NCI-H2029 (cell line): ENCODE data around the gene PDLIM5.
"Not testable (repeated sequence)": the region's sequence is repeated elsewhere in the genome, so short reads cannot be mapped to it uniquely, and the experiment has no call there.

Experiments
- DNase-seq: peaks from one replicate; lab custom pipeline; 2025; lab: John Stamatoyannopoulos, UW

PDLIM5 gene

DNA sequence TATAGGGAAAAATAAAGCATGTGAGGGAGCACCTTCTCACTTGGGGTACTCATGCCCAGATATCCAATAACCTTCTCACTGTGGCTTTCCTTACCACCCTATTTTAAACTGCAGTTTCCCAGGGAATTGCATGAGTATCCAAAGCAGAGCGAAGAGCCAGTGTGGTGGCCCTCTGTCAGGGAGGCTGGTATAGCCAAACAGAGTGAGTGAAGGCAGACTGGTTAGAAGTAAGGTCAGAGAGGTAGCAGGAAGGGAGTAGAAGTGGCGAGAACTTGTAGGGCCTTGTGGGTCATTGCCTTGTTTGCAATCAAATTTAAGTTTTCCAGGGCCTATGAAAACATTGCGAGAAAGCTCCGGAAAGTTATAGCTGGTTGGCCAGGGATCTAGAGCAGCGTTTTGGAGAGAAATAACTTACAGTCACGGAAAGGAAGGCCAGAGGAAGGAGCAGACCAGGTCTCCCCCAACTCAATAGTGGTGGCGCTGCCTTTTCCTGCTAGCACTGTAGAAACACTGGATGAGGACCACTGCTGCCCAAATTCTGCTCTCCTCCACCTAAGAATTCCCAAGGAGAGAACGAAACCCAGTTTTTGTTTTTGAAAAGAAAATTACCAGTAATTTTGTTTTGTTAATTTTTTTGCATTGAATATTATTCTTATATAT, 77.2 kb downstream of the PDLIM5 start:
- DNase-seq, result no peak

DNA sequence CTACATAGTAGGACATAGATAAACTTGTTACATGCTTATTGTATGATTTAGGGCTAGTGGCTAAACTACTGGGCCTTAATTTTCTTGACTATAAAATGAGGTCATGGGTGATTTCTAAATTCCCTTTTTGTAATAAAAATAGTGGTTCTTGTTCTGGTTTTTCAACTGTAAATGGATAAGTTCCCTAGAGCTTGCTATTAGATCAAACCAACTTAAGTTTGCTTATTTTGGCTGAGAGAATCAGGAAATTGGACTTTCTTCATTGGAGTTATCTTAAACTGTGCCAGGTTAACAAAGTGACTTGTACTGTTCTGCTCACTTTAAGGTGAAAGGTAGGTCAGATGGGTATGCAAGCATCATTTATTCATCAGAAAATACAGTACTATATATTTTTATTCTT, 78.3 kb downstream of the PDLIM5 start:
- DNase-seq, result no peak

DNA sequence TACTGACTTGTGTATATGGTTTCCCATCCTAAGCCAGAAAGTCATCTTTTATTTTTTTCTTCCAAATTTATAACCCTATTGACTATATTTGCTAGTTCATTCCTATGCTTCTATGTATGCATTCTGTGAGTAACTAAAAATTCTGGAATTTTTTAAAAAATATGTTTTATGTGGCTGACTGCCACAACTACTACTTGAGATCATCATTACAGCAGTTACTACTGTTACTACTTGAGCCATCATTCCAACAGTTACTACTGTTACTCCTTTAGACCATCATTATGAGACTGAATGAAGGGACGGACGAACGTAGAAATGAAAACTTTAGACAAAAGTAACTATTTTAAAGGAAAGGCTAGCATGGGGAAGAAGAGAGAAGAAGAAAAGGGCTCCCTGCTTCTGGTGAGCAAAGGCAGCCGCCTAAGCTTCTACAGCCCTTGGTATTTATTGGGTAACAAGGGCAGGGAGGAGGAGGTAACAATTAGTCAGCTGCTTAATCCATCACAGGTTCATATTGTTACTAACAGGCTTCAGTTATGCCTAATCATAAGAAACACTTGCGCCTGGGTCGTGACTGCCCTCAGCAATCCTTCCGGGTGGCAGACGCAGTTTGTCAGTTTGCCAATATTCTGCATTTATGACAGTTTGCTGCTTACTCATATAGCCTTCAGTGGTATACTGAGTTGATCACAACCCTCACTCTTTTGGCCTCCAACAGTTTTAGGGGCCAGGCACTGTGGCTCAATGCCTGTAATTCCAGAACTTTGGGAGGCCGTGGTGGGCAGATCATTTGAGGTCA, 80.4 kb downstream of the PDLIM5 start:
- no peak for DNase-seq

DNA sequence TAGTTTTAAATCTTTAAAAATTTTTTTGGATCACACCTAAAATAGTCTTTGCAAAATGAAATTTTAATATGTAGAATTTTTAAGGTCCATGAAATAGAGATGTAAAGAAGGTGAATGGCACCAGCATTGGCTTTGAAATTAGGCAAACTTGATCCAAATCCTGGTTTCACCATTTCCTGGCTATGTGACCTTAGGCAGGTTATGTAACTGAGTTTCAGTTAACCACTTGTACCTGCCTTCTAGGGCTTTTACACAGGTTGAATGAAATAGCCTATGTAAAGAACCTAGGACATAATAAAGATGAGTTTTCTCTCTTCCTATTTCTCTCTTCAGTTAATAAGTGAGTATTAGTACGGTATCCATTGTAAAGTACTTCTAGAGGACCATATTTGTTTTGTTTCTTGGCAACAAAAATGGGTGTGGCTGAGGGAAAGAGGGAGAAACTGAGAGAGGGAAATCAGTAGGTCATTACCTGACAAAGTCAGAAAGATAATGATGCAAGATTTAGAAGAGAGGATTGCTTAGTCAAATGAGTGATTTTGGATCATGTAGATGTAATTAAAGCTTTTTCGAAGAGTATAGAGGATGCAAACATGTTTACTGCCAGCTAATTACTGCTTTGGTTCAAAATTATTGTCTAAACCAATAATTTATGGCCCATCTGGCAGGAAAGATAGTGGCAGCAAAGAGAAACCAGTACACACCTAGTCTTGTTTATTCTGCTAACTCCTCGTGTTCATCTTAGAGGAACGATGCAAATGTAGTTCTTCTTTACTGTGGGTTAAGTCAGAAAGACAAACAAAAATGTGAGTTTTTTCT, 81.9 kb downstream of the PDLIM5 start:
- DNase-seq, result no peak

DNA sequence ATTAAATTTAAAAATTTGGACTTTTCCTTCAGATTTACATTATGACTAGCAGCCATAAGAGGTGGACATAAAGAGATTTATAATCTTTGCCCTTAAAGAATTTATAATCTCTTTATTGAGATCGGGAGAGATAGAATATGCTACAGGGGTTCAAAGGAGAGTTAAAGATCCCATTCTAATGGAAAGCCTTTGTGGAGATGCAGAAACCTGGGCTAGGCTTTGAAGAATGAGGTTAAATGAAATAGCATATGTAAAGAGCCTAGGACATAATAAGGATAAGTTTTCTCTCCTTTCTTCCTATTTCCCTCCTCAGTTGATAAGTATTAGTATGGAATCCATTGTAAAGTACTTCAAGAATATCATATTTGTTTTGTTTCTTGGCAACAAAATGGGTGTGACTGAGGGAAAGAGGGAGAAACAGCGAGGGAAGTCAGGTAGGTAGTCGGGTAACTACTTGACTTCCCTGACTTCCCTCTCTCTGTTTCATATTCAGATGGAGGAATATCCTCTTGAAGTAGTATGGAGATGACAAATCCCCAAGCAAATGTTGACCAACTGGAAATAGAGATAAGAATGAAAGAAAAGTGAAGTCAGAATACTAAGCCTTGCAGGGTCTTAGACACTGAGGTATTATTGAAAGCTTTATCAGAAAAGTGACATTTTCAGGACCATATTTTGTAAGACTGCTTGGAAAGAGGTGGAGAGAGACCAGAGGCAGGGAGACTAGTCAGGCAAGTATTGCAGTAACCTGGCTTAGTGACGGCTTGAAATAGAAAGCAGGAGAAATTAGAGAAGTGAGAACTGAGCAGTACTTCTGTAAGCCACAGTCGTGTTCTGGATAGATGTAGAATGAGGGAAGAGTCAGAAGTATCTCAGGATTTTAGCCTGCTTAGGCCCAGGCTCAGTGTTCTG, 82.9 kb downstream of the PDLIM5 start:
- DNase-seq, result no peak

DNA sequence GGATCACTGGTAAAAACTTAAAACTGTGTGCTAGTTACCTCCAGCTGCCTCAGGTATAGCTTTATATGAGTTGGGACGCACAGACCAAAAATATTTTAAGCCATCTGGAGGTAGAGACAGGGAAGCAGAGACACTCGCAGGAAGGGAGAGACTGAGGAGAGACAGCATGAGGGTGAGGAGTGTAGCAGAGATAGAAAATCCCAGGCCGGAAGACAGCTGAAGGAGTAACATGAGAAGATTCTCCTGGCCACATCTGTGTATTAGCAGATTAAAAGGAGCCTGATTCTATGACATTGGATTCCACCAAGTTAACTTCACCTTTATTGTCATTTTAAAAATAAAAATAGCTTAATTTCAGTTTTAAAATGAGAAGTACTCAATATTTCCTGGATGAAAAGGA, 84.3 kb downstream of the PDLIM5 start:
- DNase-seq, result no peak

DNA sequence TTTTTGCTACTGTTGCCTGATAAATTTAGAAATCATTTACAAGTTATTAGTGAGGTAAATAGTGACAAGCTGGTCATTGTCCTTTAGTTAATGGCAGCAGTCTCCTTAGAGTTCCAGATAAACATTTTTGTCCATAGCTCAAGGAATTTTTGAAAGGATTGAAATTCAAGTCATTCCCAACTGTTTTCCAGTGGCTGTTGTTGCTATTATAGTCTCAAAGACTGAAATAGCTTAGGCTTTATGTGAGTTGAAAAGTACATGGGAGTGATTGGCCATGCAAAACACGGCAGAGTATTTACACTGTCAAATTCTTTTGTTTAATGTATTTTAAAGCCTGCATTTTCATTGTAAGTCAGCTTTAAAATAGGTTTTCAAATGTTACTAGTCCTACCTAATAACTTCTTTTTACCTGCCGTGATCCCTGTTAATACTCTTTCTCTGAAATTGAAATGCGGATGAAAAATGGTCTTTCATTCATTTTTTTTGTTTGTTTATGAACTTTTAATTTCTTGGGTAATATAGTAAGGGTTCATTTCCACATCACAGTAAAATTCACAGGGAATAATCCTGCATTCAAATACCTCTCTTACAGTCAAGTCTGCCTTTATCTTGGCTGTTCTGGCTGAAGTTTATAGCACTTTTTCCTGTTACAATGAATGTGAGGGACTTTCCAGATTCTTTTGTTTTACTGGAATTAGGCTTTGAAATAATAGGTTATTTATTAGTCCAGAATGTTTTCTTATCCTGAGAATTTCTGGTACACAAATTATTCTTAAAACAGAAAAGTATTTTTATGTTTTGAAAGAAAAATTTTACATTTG, 85.1 kb downstream of the PDLIM5 start:
- no peak for DNase-seq

DNA sequence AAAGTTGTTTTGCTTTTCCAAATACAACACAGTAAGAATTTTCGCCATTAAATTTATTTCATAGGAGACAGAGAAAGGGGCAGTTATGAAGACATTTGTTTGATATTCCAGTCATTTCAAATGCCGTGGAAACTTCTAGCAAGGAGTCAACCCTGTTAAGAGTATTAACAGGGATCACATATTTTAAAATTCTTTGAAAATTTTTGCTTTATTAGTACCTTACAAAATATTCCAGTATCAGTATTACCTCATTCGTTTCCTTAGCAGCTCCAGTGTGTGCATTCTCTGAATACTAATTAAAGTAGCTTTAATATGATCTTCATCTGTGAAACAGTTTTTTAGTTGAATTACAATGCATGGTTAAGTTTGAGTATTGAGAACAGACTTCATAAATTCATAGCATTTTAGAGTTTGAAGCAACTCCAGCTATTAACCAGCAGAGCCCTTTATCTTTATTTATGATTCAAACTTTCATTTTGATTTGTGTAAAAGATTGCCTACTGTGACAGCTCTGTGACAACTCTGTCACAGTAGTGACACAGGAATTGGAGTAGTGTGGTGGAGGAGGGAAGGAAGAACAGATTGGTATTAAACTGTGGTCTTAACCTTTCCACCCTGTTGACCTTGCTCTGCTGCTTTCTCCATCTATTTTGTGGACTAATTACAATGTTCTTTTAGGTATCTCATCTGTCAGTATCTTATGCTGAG, 86.3 kb downstream of the PDLIM5 start:
- no peak for DNase-seq

DNA sequence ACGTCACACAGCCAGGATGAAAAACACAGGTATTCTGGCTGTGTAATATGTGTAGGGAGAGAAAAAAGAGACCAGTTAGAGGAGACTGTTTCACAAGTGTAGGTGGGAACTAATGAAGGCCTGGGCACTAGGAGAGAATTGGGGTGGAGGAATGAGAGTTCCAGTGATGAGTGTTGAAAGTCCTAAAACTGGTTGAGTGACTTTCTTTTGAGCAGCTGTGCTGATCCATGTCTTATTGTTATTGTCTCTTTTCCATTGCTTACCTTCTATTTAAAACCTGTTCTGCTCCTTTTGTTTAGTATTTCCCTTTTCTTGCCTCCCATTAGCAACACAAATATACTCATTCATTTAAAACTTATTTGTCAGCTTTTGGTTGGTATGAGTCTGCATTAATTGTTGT, 88.7 kb downstream of the PDLIM5 start:
- DNase-seq, result no peak

DNA sequence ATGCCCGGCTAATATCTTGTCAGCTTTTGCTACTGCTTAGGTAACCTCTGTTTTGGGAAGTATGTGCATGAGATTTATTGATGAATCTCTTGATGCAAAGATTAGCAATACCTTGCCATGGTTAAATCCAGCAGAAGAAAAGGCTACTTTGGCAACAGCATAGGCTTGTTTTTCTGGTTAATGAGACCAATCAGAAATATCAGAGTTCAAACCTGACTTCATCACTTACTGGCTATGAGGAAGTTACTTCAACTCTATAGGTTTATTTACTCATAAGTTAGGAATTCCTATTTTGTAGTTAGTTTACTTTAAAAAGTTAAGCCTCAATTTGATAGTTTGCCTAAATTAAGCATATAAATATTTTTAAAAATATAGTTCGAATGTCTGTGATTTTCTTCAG, 93.1 kb downstream of the PDLIM5 start:
- DNase-seq, result no peak

DNA sequence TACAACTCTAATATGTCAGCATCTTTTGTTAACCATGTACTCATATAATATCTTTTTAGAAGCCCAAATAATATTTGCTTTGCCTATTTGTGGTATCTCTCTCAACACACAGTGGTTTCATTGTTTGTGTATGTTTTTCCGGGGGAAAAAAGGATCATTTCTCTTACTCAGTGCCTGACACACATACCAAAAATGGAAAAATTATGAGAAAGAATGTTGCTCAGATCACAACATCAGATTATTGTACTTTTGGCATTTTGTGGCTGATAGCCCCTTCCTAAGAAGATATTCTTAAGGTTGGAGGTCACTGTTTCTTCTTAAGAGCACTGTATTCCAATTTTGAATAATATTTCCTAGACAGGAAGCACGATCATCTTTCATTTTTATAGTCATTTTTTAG, 93.6 kb downstream of the PDLIM5 start:
- no peak for DNase-seq

DNA sequence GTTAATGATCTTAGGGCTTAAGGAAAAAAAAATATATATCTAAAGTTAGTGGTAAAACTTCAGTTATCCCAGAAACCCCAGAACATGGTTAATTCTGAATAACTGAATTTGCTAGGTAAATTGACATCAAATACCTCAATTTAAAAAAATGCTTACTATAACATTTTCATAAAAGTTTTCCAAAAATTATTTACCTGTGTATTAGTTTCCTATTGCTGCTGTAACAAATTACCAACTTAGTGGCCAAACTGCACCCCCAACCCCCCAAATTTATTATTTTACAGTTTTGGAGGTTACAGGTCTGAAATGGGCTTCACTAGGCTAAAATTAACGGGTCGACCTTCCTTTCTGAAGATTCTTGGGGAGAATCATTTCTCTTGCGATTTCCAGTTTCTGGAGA, 95.2 kb downstream of the PDLIM5 start:
- DNase-seq, result no peak

DNA sequence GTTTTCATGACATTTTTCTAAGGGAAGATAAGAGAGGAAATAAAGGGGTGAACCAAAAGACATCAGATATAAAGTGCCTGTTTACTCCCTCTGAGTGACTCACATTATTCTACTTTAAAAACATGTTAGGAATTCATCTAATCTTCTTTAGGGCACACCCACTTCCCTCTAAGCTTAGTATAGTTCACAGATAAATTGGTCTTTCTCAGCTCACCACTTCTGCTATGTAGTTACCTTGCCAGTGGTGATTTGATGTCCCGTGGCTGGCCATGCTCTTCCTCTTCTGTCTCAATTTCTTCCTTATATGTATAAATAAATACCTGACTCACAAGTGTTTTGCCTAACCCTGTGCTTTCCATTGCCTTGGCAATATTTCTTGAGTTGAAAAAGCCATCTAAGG, 96.8 kb downstream of the PDLIM5 start:
- no peak for DNase-seq

DNA sequence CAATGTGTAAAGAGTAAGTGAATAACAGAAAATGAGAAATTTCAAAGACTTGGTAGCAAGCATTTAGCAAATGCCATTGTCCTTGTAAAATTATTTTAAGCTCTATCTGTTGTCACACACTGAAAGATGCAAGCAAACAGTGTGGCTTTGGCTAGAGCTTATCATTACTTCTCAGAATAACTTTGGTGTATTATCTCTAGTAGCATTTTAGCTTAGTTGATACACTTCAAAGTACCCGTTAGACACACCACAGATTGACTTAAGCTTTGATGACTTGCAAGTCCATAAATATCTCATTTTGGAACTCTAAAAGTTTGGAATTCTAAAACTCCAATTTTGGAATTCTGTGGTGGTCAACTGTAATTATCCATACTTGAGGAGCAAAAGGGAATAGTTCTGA, 98.6 kb downstream of the PDLIM5 start:
- no peak for DNase-seq

DNA sequence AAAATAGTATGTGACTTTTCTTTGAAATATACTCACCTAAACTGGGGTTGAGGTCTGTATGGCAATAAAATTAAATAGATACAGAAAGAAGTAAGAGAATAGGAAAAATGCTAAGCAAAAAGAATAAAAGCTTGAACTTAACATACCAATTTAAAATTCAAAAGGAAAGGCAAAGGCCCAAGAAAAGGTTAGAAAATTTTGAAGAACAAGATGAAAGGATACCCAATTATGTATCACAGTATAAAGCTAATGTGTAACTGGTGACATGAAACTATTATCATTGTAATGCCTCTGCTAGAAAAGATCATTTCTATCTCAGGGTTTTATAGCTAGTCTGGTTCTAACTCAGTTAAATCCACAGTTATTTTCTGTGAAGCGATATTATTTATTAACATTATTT, 99.1 kb downstream of the PDLIM5 start:
- no peak for DNase-seq

DNA sequence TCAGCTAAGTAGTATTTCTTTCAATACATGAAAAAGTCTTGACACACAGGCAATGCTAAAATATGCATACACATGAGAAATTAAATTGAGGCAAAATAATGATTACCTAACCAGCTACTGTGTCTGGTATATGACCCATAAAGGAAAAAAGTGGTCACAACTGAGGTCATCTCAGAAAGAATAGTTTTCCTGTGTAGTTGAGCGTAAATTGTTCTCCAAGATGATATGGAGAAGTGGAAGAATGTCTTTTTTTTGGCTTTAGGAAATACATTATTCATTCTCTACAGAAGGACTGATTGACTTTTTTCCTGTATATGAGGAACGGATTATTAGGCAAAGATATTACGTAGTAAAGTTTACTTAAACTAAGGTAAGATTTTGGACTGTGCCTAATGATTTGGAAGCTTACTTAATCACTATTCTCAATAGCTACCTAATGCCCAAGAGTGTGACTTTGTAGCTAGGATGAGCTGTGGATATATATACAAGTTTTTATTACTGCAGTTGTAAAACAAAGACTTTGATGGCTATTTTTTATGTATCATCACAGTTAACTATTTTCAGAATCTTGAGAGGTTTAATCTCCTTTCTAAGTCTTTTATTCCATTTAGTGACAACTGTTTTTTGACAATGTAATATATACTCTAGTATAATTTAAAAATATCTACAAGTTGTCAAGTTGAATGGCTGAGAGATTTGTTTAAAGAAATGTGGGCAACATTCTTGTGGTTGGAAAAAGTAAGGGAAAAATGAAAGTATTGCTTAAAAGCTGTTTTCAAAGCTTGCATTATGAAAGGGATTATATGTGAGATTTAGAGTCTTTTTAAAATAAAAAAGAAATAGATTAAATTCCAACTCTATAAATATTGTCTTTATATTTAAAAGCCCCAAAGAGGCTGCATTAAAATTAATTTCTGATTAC, 100.2 kb downstream of the PDLIM5 start:
- no peak for DNase-seq

DNA sequence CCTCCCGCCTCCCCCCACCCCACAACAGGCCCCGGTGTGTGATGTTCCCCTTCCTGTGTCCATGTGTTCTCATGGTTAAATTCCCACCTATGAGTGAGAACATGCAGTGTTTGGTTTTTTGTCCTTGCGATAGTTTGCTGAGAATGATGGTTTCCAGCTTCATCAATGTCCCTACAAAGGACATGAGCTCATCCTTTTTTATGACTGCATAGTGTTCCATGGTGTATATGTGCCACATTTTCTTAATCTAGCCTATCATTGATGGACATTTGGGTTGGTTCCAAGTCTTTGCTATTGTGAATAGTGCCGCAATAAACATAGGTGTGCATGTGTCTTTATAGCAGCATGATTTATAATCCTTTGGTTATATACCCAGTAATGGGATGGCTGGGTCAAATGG, 104.3 kb downstream of the PDLIM5 start:
- not testable (repeated sequence) for DNase-seq

DNA sequence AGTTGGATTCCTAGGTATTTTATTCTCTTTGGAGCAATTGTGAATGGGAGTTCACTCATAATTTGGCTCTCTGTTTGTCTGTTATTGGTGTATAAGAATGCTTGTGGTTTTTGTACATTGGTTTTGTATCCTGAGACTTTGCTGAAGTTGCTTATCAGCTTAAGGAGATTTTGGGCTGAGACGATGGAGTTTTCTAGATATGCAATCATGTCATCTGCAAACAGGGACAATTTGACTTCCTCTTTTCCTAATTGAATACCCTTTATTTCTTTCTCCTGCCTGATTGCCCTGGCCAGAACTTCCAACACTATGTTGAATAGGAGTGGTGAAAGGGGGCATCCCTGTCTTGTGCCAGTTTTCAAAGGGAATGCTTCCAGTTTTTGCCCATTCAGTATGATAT, 105.9 kb downstream of the PDLIM5 start:
- DNase-seq, result not testable (repeated sequence)

DNA sequence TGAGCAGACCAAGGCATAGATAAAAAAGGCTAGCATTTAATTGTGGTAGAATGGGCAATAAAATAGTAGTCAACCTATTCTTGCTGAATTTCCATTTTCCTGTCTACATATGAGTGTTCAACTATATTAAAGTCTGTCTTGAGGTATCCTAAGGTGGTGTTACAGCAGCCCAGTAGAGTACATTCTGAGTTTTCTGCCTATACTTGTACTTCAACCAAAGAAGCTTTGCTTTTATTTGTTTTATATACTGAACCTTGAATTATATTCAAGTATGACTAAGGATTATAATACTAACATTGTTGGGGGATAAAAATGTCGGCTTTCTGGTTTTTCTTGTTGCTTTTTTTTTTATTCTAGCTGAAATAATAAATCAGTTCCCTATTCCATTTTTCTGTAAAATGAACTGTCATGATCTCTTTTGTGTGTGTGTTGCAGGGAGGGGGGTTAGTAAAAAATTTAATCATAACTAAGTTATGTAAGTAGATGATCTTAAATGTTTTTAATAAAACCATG, 106.7 kb downstream of the PDLIM5 start:
- no peak for DNase-seq
